HG03432 (cell line): Measurements from ENCODE around the gene SAG.
"Not testable (repeated sequence)": the region's sequence is repeated elsewhere in the genome, so short reads cannot be mapped to it uniquely, and the experiment has no call there.

ENCODE experiments used
- ATAC-seq: cut with Tn5 transposase; IDR thresholded peaks from one replicate; pipeline ENCODE4 v1.9.1; 2021; ENCODE audit warnings: mild to moderate bottlenecking, moderate library complexity; ENCODE audit not compliant: unreplicated experiment

The SAG gene

GRCh38 chr2:233328922-233329321, 21.3 kb downstream of the SAG start:
- no peak for ATAC-seq

GRCh38 chr2:233329489-233330135, 22.0 kb downstream of the SAG start:
- no peak for ATAC-seq

GRCh38 chr2:233331536-233331935, 23.9 kb downstream of the SAG start:
- peak; percentile 89 for ATAC-seq

DNA sequence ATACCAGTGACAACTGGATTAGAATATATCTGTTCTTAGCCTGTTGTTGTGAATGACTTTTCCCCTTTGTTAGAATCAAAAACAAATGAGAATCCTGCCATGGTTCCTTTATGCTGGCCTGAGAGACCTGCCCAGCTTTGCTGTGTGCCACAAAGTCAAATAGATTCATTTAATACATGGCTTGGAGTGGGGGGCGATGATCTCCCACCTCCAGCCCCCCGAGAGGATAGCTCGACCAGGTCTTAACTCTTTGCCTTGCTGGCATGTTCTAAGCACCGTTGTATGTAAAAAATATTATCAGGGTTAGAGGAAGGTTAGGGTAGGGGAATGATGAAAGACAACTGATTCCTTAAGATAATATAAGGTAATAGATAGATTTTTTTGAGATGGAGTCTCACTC, 24.5 kb downstream of the SAG start:
- no peak for ATAC-seq

DNA sequence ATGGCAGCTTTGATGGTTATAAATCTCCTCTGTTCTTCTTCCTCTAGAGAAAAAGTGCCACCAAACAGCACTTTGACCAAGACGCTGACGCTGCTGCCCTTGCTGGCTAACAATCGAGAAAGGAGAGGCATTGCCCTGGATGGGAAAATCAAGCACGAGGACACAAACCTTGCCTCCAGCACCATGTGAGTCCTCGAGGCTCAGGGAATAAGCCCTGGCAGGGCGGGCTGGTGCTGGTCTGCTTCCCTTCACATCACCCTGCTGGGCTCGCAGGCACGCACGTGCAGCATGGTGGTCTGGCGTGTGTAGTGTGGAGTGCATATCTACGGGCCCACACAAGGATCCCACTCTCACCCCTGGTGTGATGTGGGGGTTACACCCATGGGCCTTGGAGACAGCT, 27.3 kb downstream of the SAG start:
- no peak for ATAC-seq

DNA sequence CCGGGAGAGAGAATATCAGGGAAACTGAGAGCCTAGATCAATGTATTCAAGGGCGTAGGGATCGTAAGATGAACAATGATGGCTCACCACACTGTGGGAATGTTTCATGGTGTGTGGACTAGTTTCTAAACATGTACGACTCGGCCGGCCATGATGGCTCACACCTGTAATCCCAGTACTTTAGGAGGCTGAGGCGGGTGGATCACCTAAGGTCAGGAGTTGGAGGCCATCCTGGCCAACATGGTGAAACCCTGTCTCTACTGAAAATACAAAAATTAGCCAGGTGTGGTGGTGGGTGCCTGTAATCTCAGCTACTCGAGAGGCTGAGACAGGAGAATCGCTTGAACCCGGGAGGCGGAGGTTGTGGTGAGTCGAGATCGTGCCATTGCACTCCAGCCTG, 28.5 kb downstream of the SAG start:
- ATAC-seq, result not testable (repeated sequence)

DNA sequence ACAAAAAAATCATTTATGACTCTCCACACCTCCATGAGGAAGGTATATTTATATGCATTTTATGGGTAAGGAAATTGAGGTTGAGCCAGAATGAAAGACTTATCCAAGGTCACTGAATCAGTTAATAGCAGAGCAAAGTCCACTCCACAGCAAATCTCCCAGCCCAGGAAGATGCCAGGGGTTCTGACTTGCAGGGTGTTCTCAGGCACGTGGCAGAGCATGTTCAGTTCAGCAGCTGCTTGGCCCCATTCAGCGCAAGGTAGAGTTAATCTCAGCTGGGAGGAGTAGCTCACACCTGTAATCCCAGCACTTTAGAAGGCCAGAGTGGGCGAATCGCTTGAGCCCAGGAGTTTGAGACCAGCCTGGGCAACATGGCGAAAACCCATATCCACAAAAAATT, 28.9 kb downstream of the SAG start:
- no peak for ATAC-seq

- no peak for ATAC-seq
Observed at GRCh38 chr2:233338046-233338445, 30.4 kb downstream of the SAG start.

DNA sequence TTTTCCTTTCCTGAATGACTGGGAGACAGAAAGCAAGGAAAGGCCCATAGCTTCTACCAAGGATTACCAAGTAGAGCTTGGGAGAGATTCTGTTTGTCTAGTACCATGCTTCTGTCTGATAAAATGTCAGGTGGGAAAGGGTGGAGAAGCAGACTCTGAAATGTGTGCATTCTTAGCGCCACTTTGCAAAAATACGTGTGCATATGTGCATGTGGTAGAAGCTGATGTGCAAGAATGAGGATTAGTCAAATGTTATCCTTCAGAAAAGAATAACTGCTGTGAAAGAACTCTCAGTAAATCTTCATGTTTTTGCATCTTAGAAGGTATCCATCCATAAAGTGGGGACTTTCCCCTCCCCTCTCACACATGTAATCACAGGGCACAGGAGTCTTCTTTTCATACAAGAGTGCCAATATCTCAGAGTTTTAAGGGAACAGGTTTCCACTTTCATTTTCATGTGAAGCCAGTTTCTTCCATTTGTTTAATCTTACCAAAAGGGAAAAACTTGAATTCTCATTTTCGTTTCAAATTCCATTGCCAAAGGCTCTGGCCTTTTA, 31.3 kb downstream of the SAG start:
- ATAC-seq, result no peak

- no peak for ATAC-seq
Observed at GRCh38 chr2:233339427-233339826, 31.8 kb downstream of the SAG start.

GRCh38 chr2:233341296-233341695, 33.7 kb downstream of the SAG start:
- no peak for ATAC-seq

- no peak for ATAC-seq
Observed at GRCh38 chr2:233342301-233342700, 34.7 kb downstream of the SAG start.

DNA sequence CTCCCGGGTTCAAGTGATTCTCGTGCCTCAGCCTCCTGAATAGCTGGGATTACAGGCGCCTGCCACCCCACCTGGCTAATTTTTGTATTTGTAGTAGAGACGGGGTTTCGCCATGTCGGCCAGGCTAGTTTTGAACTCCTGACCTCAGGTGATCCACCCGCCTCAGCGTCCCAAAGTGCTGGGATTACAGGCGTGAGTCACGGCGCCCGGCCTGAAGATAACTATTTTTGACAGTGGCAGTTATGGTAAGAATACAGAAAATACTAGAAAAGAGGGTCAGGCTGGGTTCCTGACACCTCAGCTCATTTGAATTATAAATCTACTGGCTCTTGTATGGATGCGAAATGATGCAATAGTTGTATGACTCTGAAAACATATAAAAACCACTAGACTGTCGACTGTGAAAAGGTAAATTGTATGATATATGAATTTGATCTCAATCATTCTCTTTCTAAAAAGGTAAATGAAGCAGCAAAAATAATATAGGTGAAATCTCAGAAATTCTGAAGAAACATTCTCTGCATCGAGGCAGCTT, 35.6 kb downstream of the SAG start:
- no peak for ATAC-seq

- ATAC-seq, result no peak
Observed at GRCh38 chr2:233346376-233346775, 38.8 kb downstream of the SAG start.

GRCh38 chr2:233346930-233347329, 39.3 kb downstream of the SAG start:
- ATAC-seq, result no peak

DNA sequence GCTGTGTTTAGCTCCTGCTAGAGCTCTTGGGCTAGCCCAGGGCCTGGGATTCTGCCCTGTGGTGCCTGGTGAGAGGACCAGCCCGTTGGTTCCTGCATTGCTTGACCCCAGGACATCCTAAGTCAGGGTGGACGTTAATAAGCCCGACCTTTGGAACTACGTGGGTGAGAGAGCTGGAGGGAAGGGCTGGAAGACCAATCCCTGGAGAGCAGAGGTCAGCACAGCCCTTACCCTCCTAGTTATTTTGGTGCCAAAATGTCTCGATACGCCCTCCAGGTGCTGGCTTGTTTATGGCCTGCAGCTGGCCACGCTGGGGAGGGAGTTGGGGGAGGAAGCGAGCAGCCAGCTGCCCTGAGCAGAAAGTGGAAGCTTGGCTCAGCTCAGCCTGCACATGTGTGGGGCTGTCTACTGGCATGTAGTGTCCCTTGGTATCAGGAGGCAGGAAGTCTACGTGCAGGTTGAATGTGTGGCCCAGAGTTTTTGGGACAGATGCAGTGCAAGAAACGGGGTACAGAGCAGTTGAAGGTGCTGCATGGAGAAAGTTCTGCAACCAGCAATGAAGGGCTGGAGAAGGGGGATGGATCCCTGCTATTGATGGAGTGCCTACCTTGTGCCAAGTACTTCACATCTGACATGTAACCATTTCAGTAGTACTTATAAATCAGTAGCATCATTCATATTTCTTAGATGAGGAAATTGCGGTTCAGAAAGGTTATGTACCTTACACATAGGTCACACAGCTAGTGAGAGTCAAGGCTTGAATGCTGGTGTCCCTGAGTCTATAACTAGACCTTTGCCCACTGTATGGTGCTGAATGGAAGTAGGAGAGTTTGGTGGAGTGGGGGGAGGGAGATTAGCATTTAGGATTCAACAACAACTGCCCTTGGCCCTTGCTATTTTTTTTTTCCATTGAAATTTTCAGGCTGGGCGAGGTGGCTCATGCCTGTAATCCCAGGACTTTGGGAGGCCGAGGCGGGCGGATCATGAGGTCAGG, 41.7 kb downstream of the SAG start:
- ATAC-seq, result peak; percentile 57

GRCh38 chr2:233350708-233351107, 43.1 kb downstream of the SAG start:
- ATAC-seq, result no peak

GRCh38 chr2:233351423-233351822, 43.8 kb downstream of the SAG start:
- no peak for ATAC-seq

DNA sequence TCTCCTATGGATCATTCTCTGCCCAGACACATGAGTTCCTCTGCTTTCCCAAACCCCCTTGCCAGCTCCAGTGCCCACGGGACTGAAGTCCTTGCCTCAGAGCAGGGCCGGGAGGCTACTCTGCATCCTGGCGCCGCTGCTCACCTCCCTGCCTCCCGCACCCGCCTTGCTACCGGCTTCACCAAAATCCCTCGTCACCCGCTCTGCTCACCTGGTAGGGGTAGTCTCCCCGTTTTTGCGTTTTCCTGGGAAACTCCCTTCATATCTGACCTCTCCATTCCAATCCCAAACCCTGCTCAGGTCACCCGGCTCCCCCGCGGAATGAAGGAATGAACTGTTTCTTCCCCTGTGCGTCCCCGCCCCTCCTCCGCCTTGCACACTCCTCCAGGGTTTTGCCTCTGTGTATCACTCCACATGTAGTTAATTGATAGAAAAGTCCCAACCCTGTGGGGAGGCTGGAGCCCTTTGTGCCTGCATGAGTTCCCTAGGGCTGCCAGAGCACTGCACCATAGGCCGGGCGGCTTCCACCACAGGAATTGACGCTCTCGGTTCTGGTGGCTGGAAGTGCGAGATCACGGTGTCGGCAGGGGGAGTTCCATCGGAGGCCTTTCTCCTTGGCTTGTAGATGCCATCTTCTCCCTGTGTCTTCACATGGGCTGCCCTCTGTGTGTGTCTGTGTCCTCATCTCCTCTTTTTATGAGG, 44.7 kb downstream of the SAG start:
- no peak for ATAC-seq

GRCh38 chr2:233353101-233353768, 45.6 kb downstream of the SAG start:
- peak; percentile 10 for ATAC-seq
